MCF 10A (cell line): ENCODE results near the gene RBMX. TPM values are rescaled to one million over a fixed set of nuclear protein-coding genes. Genes with fewer than 3 reads are reported as not detected.
"Not testable (repeated sequence)": the region's sequence is repeated elsewhere in the genome, so short reads cannot be mapped to it uniquely, and the experiment has no call there.

Source experiments
- BruUV-seq: library from RNA; stranded (reverse); fragments of 400-500 nt; replicated peaks from 2 replicates; lab custom pipeline; 2021; lab: Mats Ljungman, UMichigan
- CTCF ChIA-PET: fragments of 300-600 bp; sonication (Branson Sonifier 250); formaldehyde crosslinking; extraction: SDS; loops from one replicate; lab custom pipeline; 2021; ENCODE audit warnings: antibody characterized with exemption, inconsistent platforms; lab: Yijun Ruan, JAX
- POLR2A ChIA-PET: fragments of 300-600, 350-650 bp; sonication (Branson Sonifier 250); formaldehyde crosslinking; extraction: SDS; loops from one replicate; lab custom pipeline; 2020; ENCODE audit warnings: antibody characterized with exemption, inconsistent platforms; lab: Yijun Ruan, JAX
- DNase-seq: peaks from one replicate; pipeline ENCODE4 v3.0.0-alpha.2; 2018; ENCODE audit not compliant: unreplicated experiment
- H3K27ac Mint-ChIP-seq: one replicate; pipeline ENCODE4 v1.8.0; 2022; ENCODE audit warnings: mild to moderate bottlenecking, low read depth, mixed read lengths; ENCODE audit not compliant: unreplicated experiment
- H3K27me3 Mint-ChIP-seq: one replicate; pipeline ENCODE4 v1.8.0; 2022; ENCODE audit warnings: mixed read lengths; ENCODE audit not compliant: insufficient read depth, unreplicated experiment
- H3K36me3 Mint-ChIP-seq: one replicate; pipeline ENCODE4 v1.8.0; 2022; ENCODE audit warnings: mild to moderate bottlenecking, moderate library complexity, mixed read lengths; ENCODE audit not compliant: insufficient read depth, unreplicated experiment
- H3K4me1 Mint-ChIP-seq: one replicate; pipeline ENCODE4 v1.8.0; 2022; ENCODE audit warnings: mixed read lengths; ENCODE audit not compliant: insufficient read depth, unreplicated experiment
- H3K4me3 Mint-ChIP-seq: one replicate; pipeline ENCODE4 v1.8.0; 2022; ENCODE audit warnings: mild to moderate bottlenecking, moderate library complexity, mixed read lengths; ENCODE audit not compliant: unreplicated experiment
- H3K9me3 Mint-ChIP-seq: one replicate; pipeline ENCODE4 v1.8.0; 2022; ENCODE audit warnings: mixed read lengths; ENCODE audit not compliant: unreplicated experiment
- CTCF ChIP-seq: fragments of 200-600 bp; IDR thresholded peaks from one replicate; pipeline ENCODE4 v1.8.0; 2022; ENCODE audit warnings: antibody characterized with exemption, mild to moderate bottlenecking; ENCODE audit not compliant: unreplicated experiment
- intact Hi-C: fragments of 100-400 bp; cut with micrococcal nuclease; formaldehyde crosslinking; loops from 2 replicates; pipeline ENCODE4 v1.14.1; 2022
- total RNA-seq: library from RNA; stranded (reverse); gene quantifications from 2 replicates; pipeline ENCODE4 v1.2.3, GENCODE V29; 2022

Gene RBMX
- total RNA-seq, 1 experiment from 2014 or later = 333 TPM

- Mint-ChIP-seq H3K4me1 (no peaks in the 10 kb centered on the region), H3K27ac (no peak overlapping the region), H3K4me3 (no peak overlapping the region), H3K27me3 (no peaks in the 10 kb centered on the region), H3K36me3 (no peaks in the 10 kb centered on the region), H3K9me3 (no peaks in the 10 kb centered on the region)
- ChIA-PET POLR2A (interaction anchor here (0.7 kb wide), 1 partner anchor 10 kb away, joined by 3 read pairs; no protein-coding TSS in a partner anchor), CTCF (no interaction called here)
- intact Hi-C loops = no loop called here
- TF ChIP-seq CTCF = no peak
- no TSS peak for BruUV-seq
- no peak for DNase-seq
These were observed 18.7 kb upstream of the RBMX start for GRCh38 chrX:136899221-136899620.

DNA sequence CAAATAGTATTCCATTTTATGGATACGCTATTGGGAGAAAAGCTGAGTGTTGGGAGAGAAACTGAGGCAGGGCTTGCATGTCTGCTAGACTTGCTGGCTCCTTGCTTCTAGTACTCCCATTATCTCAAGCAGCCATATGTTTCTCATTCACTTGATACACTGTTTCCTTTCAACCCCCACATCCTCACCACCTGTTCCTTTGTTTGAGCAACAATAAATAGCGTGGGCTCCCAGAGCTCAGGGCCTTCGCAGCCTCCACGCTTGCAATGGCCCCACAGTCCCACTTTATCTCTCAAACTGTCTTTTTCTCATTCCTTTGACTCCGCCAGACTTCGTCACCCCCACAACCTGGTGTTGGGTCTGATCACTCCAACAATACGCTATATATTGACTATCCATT is 18.2 kb upstream of the RBMX start:
- H3K4me3 Mint-ChIP-seq, BruUV-seq, H3K36me3 Mint-ChIP-seq, H3K4me1 Mint-ChIP-seq, H3K9me3 Mint-ChIP-seq, intact Hi-C loops, CTCF ChIA-PET, DNase-seq, H3K27ac Mint-ChIP-seq, H3K27me3 Mint-ChIP-seq: not testable (repeated sequence)
- POLR2A ChIA-PET = interaction anchor here (0.7 kb wide), 1 partner anchor 11 kb away, joined by 3 read pairs; no protein-coding TSS in a partner anchor

- Mint-ChIP-seq H3K4me1 (no peaks in the 10 kb centered on the region), H3K9me3 (no peaks in the 10 kb centered on the region), H3K36me3 (peaks cover 6% of the 10 kb centered on the region), H3K4me3 (no peak overlapping the region), H3K27me3 (no peaks in the 10 kb centered on the region), H3K27ac (no peak overlapping the region)
- BruUV-seq = no TSS peak
- no peak for TF ChIP-seq CTCF
- CTCF ChIA-PET = no interaction called here
- POLR2A ChIA-PET = interaction anchor here (0.6 kb wide), 2 partner anchors 9 to 901 kb away, joined by 3 read pairs; no protein-coding TSS in a partner anchor
- intact Hi-C loops = no loop called here
- DNase-seq = no peak
These were observed 15.8 kb upstream of the RBMX start for GRCh38 chrX:136896121-136896914.

GRCh38 chrX:136892412-136892811 is 11.9 kb upstream of the RBMX start:
- Mint-ChIP-seq H3K27me3 (no peaks in the 10 kb centered on the region), H3K4me1 (no peaks in the 10 kb centered on the region), H3K4me3 (no peak overlapping the region), H3K27ac (no peak overlapping the region), H3K36me3 (peaks cover 6% of the 10 kb centered on the region), H3K9me3 (no peaks in the 10 kb centered on the region)
- TF ChIP-seq CTCF = no peak
- POLR2A ChIA-PET = interaction anchor here (0.8 kb wide), 1 partner anchor 20 kb away, joined by 3 read pairs; no protein-coding TSS in a partner anchor
- no peak for DNase-seq
- CTCF ChIA-PET = no interaction called here
- BruUV-seq = no TSS peak
- intact Hi-C loops = no loop called here

GRCh38 chrX:136890596-136890995 is 10.1 kb upstream of the RBMX start:
- H3K36me3 Mint-ChIP-seq, H3K27ac Mint-ChIP-seq, H3K9me3 Mint-ChIP-seq, H3K4me1 Mint-ChIP-seq, BruUV-seq, intact Hi-C loops, H3K4me3 Mint-ChIP-seq, DNase-seq, H3K27me3 Mint-ChIP-seq: not testable (repeated sequence)
- POLR2A ChIA-PET = interaction anchor here (1.5 kb wide), 1 partner anchor 10 kb away, joined by 13 read pairs; the partner anchor contains the start of gene RBMX
- CTCF ChIA-PET = interaction anchor here (0.6 kb wide), 1 partner anchor 123 kb away, joined by 4 read pairs; no protein-coding TSS in a partner anchor
